ENCODE data around the gene D2HGDH.

DNA sequence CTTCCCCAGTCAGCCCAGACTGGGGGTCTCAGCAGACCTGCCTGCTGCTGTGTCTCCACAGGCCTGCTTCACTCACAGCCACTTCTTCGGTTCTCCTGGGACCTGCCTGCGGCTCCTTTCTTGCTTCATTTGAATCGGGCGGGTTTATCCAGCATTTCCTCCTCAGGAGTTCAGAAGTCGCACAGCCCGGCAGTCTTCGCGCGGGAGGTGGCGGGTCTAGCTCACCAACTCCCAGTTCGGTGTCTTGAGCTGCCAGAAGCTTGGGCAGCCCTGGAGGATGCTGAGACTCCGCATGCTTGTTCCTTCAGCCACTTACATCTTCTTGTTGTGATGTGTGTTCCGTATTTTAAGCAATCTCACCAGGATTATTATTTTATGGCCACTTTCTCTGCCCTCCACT lies 10.8 kb downstream of the D2HGDH start:
- TF ChIP-seq, protein P1, sequence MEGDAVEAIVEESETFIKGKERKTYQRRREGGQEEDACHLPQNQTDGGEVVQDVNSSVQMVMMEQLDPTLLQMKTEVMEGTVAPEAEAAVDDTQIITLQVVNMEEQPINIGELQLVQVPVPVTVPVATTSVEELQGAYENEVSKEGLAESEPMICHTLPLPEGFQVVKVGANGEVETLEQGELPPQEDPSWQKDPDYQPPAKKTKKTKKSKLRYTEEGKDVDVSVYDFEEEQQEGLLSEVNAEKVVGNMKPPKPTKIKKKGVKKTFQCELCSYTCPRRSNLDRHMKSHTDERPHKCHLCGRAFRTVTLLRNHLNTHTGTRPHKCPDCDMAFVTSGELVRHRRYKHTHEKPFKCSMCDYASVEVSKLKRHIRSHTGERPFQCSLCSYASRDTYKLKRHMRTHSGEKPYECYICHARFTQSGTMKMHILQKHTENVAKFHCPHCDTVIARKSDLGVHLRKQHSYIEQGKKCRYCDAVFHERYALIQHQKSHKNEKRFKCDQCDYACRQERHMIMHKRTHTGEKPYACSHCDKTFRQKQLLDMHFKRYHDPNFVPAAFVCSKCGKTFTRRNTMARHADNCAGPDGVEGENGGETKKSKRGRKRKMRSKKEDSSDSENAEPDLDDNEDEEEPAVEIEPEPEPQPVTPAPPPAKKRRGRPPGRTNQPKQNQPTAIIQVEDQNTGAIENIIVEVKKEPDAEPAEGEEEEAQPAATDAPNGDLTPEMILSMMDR (IDR thresholded peaks at IDR 0.05): no peak
- TF ChIP-seq POLR2A (IDR thresholded peaks at IDR 0.05): no peak
